HG02852 (cell line): ENCODE results near the gene TLE2.
A peak's percentile ranks its signal among the peaks of the same experiment; 100 is the strongest.

Experiments
- ATAC-seq: cut with Tn5 transposase; IDR thresholded peaks from one replicate; pipeline ENCODE4 v1.9.1; 2021; ENCODE audit warnings: mild to moderate bottlenecking, moderate library complexity; ENCODE audit not compliant: unreplicated experiment

TLE2 gene

GRCh38 chr19:2962018-2962670 is 66.9 kb downstream of the TLE2 start:
- ATAC-seq: no peak

- ATAC-seq: no peak
Observed at GRCh38 chr19:2960120-2960519, 69.0 kb downstream of the TLE2 start.

- ATAC-seq: no peak
Observed at GRCh38 chr19:2957160-2957559, 71.9 kb downstream of the TLE2 start.

- no peak for ATAC-seq
Observed at GRCh38 chr19:2952953-2953481, 76.1 kb downstream of the TLE2 start.

GRCh38 chr19:2950286-2951124 is 78.6 kb downstream of the TLE2 start:
- ATAC-seq: peak; percentile 92

GRCh38 chr19:2949939-2950285 is 79.2 kb downstream of the TLE2 start:
- no peak for ATAC-seq
